HCT116 (cell line): ENCODE results near the gene PIP5KL1. TPM values are rescaled to one million over a fixed set of nuclear protein-coding genes. Genes with fewer than 3 reads are reported as not detected.

Experiments used
- ATAC-seq: fragments of 200-7000 bp; cut with Tn5 transposase; 2 replicates; pipeline ENCODE4 v1.9.1; 2020; ENCODE audit warnings: mild to moderate bottlenecking, moderate library complexity
- BruUV-seq: library from RNA; stranded (reverse); fragments of 400-500 nt; replicated peaks from 2 replicates; lab custom pipeline; 2021; lab: Mats Ljungman, UMichigan
- CTCF ChIA-PET: fragments of 300-600 bp; sonication (Branson Sonifier 250); formaldehyde crosslinking; loops from one replicate; lab custom pipeline; 2021; ENCODE audit warnings: antibody characterized with exemption; lab: Charles Lee
- POLR2A ChIA-PET: fragments of 300-600, 350-600 bp; sonication (Branson Sonifier 250); formaldehyde crosslinking; loops from one replicate; lab custom pipeline; 2021; ENCODE audit warnings: antibody characterized with exemption; lab: Charles Lee
- RAD21 ChIA-PET, 2 experiments: fragments of 300-600 bp; sonication (Branson Sonifier 250); formaldehyde crosslinking; loops; one replicate each; lab custom pipeline; 2023; ENCODE audit warnings: low total read pairs in 2 of 2; ENCODE audit not compliant: uncharacterized antibody in 2 of 2, unreplicated experiment in 2 of 2, low non-redundant PET in 1 of 2; lab: Charles Lee
- DNase-seq: peaks from one replicate; pipeline ENCODE4 v3.0.0-alpha.2; 2010; ENCODE audit warnings: low read depth, low spot score
- H2AFZ ChIP-seq: fragments of 200-600 bp; shearing (Covaris generic), sonication (generic); 2 replicates; pipeline ENCODE4 v1.6.1; 2017; ENCODE audit warnings: low read depth, mixed run types, mixed read lengths, antibody characterized with exemption, low read length; ENCODE audit not compliant: poor library complexity, severe bottlenecking
- H3K27ac ChIP-seq: 2 replicates; pipeline ENCODE4 v1.5.1; 2012; ENCODE audit warnings: low read depth, low read length
- H3K27me3 ChIP-seq: fragments of 200-600 bp; sonication (generic); 2 replicates; pipeline ENCODE4 v1.6.1; 2016; ENCODE audit warnings: mixed run types, low read length, mixed read lengths; ENCODE audit not compliant: insufficient read depth
- H3K36me3 ChIP-seq, 2 experiments: fragments of 200-500 bp in 1 of 2; fragments of 200-600 bp in 1 of 2; sonication (Bioruptor generic) in 1 of 2; sonication (generic) in 1 of 2; 2 replicates each; pipeline versions ENCODE4 v1.5.1 to v1.6.1; 2014 to 2016; ENCODE audit warnings: low read length in 2 of 2, inconsistent platforms in 1 of 2, mixed read lengths in 1 of 2, mixed run types in 1 of 2; ENCODE audit not compliant: insufficient read depth in 2 of 2, control insufficient read depth in 1 of 2
- H3K4me1 ChIP-seq, 2 experiments: fragments of 200-600 bp in 1 of 2; sonication (generic) in 1 of 2; 2 replicates each; pipeline versions ENCODE4 v1.5.1 to v1.6.1; 2012 to 2017; ENCODE audit warnings: low read length in 2 of 2, inconsistent platforms in 1 of 2, mild to moderate bottlenecking in 1 of 2, mixed read lengths in 1 of 2, mixed run types in 1 of 2, moderate library complexity in 1 of 2; ENCODE audit not compliant: insufficient read depth in 2 of 2, control insufficient read depth in 1 of 2
- H3K4me2 ChIP-seq: fragments of 200-600 bp; sonication (generic); 2 replicates; pipeline ENCODE4 v1.6.1; 2017; ENCODE audit warnings: mixed run types, low read length, mixed read lengths
- H3K4me3 ChIP-seq, 2 experiments: fragments of 200-600 bp in 1 of 2; sonication (generic) in 1 of 2; replicated peaks in 1 of 2; 2 replicates each; pipeline ENCODE4 v1.5.1; 2011 to 2016; ENCODE audit warnings: low read length in 2 of 2, control low read depth in 1 of 2, low read depth in 1 of 2, mild to moderate bottlenecking in 1 of 2, mixed read lengths in 1 of 2, mixed run types in 1 of 2
- H3K79me2 ChIP-seq: fragments of 200-600 bp; sonication (generic); 2 replicates; pipeline ENCODE4 v1.6.1; 2017; ENCODE audit warnings: mild to moderate bottlenecking, mixed run types, low read length, moderate library complexity, mixed read lengths; ENCODE audit not compliant: insufficient read depth
- H3K9ac ChIP-seq: fragments of 200-600 bp; sonication (generic); 2 replicates; pipeline ENCODE4 v1.6.1; 2016; ENCODE audit warnings: low read length, mixed read lengths
- H3K9me2 ChIP-seq: fragments of 200-600 bp; sonication (generic), shearing (Covaris generic); 2 replicates; pipeline ENCODE4 v1.6.1; 2017; ENCODE audit warnings: mixed run types, mild to moderate bottlenecking, moderate library complexity; ENCODE audit not compliant: insufficient read depth
- H3K9me3 ChIP-seq, 2 experiments: fragments of 200-500 bp in 1 of 2; fragments of 200-600 bp in 1 of 2; sonication (Bioruptor generic) in 1 of 2; sonication (generic) in 1 of 2; 2 replicates each; pipeline ENCODE4 v1.6.1; 2014 to 2017; ENCODE audit warnings: low read length in 2 of 2, mixed read lengths in 2 of 2, inconsistent platforms in 1 of 2, low read depth in 1 of 2, mild to moderate bottlenecking in 1 of 2, mixed run types in 1 of 2, moderate library complexity in 1 of 2; ENCODE audit not compliant: control insufficient read depth in 1 of 2, insufficient read depth in 1 of 2
- H4K20me1 ChIP-seq: fragments of 200-600 bp; sonication (generic), shearing (Covaris generic); 2 replicates; pipeline ENCODE4 v1.6.1; 2017; ENCODE audit warnings: mixed run types, mild to moderate bottlenecking, moderate library complexity; ENCODE audit not compliant: insufficient read depth
- CEBPB ChIP-seq: IDR thresholded peaks from 2 replicates; pipeline ENCODE4 v1.6.1; 2012; ENCODE audit warnings: low read depth
- EZH2 ChIP-seq: fragments of 200-600 bp; sonication (generic); IDR thresholded peaks from 2 replicates; pipeline ENCODE4 v1.6.1; 2017; ENCODE audit warnings: antibody characterized with exemption, mixed run types
- JUND ChIP-seq: IDR thresholded peaks from 2 replicates; pipeline ENCODE4 v1.6.1; 2012
- POLR2AphosphoS5 ChIP-seq: IDR thresholded peaks from 2 replicates; pipeline ENCODE4 v1.6.1; 2011; ENCODE audit warnings: mild to moderate bottlenecking, low read depth, low read length, moderate library complexity
- YY1 ChIP-seq: IDR thresholded peaks from 2 replicates; pipeline ENCODE4 v1.6.1; 2011; ENCODE audit warnings: low read length, low read depth, moderate library complexity, mild to moderate bottlenecking; ENCODE audit not compliant: insufficient replicate concordance; ENCODE audit errors: extremely low read depth
- ZNF274 ChIP-seq: fragments of 200-500 bp; sonication (Bioruptor generic); IDR thresholded peaks from 2 replicates; pipeline ENCODE4 v1.6.1; 2014; ENCODE audit warnings: mild to moderate bottlenecking, low read depth, low read length, inconsistent platforms
- intact Hi-C: fragments of 100-400 bp; cut with micrococcal nuclease; formaldehyde crosslinking; loops from 2 replicates; pipeline ENCODE4 v1.10.0; 2022
- total RNA-seq: library from RNA; stranded (reverse); gene quantifications from one replicate; pipeline ENCODE4 v1.2.1, GENCODE V29; 2021; ENCODE audit not compliant: unreplicated experiment
- TF ChIP-seq, protein P1 (sequence below), 3 experiments: fragments of 200-600 bp in 1 of 3; sonication (generic) in 1 of 3; IDR thresholded peaks in 2 of 3; conservative IDR thresholded peaks in 1 of 3; 2 replicates each; pipeline ENCODE4 v1.5.1; 2012 to 2017; ENCODE audit warnings: low read depth in 2 of 3, low read length in 2 of 3, antibody characterized with exemption in 1 of 3, borderline replicate concordance in 1 of 3, control low read depth in 1 of 3, mild to moderate bottlenecking in 1 of 3, mixed read lengths in 1 of 3, mixed run types in 1 of 3, moderate library complexity in 1 of 3; ENCODE audit not compliant: insufficient read depth in 1 of 3
- TF ChIP-seq, protein P2 (sequence below): IDR thresholded peaks from 2 replicates; pipeline ENCODE4 v1.6.1; 2012

The PIP5KL1 gene
- total RNA-seq, 1 experiment from 2014 or later = 37.6 TPM

DNA sequence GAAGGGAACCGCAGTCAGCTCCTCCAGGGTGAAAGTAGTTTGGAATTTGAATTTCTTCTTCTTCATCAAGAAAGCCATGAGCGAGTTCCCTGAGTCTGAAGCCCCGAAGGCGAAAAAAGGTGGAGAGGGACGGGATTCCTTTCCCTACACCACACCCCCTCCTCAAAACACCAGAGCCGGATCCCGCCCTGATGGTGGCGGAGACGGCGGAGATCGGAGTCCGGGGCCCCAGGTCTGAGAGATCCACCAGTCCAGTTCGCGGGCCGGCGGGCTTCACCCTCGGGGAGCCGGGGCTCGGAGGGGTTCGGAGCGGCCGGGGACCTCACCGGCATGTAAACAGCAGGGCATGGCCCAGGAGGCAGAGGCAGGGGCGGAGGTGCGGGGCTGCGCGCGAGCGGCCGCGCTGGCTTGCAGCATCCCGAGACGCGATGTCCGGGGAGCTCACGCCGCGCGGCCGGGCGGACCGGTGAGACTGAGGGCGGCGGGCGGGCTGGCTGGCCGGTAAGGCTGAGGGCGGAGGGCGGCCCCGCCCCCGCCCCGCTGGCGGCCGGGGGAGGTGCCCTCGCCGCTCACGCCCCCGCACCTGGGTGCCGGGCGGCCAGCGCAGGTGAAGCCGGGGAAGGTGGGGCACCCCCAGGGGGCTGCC is 49.6 kb upstream of the PIP5KL1 start:
- H3K9ac ChIP-seq = peak overlapping the region; percentile 73
- POLR2A ChIA-PET = interaction anchor here (1.1 to 2.8 kb wide), 5 partner anchors 11 to 27 kb away, joined by 3 to 9 read pairs (median 8); no protein-coding TSS in a partner anchor
- peak overlapping the region; percentile 64 to 87 for H3K4me3 ChIP-seq
- peaks cover 51% of the 10 kb centered on the region for H3K79me2 ChIP-seq
- H3K4me2 ChIP-seq = peak overlapping the region; percentile 91
- H3K9me2 ChIP-seq = no peaks in the 10 kb centered on the region
- intact Hi-C loops = no loop called here
- BruUV-seq = TSS peak; percentile 51
- H3K27me3 ChIP-seq = no peaks in the 10 kb centered on the region
- H2AFZ ChIP-seq = no peak overlapping the region
- RAD21 ChIA-PET = no interaction called here
- TF ChIP-seq CEBPB = no peak
- TF ChIP-seq EZH2 = no peak
- TF ChIP-seq, protein P1, sequence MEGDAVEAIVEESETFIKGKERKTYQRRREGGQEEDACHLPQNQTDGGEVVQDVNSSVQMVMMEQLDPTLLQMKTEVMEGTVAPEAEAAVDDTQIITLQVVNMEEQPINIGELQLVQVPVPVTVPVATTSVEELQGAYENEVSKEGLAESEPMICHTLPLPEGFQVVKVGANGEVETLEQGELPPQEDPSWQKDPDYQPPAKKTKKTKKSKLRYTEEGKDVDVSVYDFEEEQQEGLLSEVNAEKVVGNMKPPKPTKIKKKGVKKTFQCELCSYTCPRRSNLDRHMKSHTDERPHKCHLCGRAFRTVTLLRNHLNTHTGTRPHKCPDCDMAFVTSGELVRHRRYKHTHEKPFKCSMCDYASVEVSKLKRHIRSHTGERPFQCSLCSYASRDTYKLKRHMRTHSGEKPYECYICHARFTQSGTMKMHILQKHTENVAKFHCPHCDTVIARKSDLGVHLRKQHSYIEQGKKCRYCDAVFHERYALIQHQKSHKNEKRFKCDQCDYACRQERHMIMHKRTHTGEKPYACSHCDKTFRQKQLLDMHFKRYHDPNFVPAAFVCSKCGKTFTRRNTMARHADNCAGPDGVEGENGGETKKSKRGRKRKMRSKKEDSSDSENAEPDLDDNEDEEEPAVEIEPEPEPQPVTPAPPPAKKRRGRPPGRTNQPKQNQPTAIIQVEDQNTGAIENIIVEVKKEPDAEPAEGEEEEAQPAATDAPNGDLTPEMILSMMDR (IDR thresholded peaks at IDR 0.05 in 2 of 3, conservative IDR thresholded peaks at IDR 0.05 in 1 of 3; ENCODE audit: borderline replicate concordance in 1 of 3, insufficient read depth in 1 of 3, low read depth in 2 of 3, low read length in 2 of 3) = no peak
- TF ChIP-seq, protein P2, sequence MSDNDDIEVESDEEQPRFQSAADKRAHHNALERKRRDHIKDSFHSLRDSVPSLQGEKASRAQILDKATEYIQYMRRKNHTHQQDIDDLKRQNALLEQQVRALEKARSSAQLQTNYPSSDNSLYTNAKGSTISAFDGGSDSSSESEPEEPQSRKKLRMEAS = no peak
- TF ChIP-seq YY1 = no peak
- TF ChIP-seq POLR2AphosphoS5 = peak; percentile 58; the same call in 1 of the 2 replicates
- no peak for TF ChIP-seq JUND
- TF ChIP-seq ZNF274 = no peak
- no peaks in the 10 kb centered on the region for H3K36me3 ChIP-seq
- peaks cover 28 to 44% of the 10 kb centered on the region in 2 experiments for H3K4me1 ChIP-seq
- peak; percentile 59 for ATAC-seq
- CTCF ChIA-PET = no interaction called here
- no peaks in the 10 kb centered on the region for H3K9me3 ChIP-seq
- DNase-seq = no peak
- H3K27ac ChIP-seq = peak overlapping the region; percentile 95
- H4K20me1 ChIP-seq = no peaks in the 10 kb centered on the region
